Measurements from ENCODE around the gene BMAL1. TPM values are rescaled to one million over a fixed set of nuclear protein-coding genes. Genes with fewer than 3 reads are reported as not detected.

The BMAL1 gene
- total RNA-seq, 1 experiment from 2014 or later, result not detected

DNA sequence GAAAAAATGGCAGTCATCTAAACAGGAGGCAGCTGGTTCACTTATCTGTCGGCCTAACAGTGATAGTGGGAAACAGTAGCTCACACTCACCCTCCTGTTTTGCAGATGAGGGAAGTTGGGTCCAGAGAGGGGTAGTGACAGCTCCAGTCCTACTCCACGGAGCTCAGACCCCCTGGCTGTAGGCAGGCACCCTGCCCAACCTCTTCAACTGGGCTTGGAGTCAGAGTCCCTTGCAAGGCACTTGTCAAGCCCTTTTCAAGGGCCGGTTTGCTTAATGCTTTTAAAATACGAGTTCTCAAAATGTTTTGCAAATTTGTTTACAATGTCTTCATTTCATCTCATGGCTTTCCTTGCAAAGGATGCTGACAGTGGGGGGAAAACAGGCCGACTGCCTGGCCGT is 75.1 kb downstream of the BMAL1 start:
- Histone ChIP-seq H3K9me2 (replicated peaks; ENCODE audit: insufficient read depth, low read length) (no peaks in the 10 kb centered on the region), H3K36me3 (ENCODE audit: insufficient read depth, low read length) (no peaks in the 10 kb centered on the region), H3K79me2 (ENCODE audit: low read length) (no peaks in the 10 kb centered on the region), H3K9ac (ENCODE audit: low read length) (no peak overlapping the region), H3K27ac (ENCODE audit: low read length) (no peak overlapping the region), H3K4me3 (ENCODE audit: low read length) (no peak overlapping the region), H2AFZ (ENCODE audit: low read length) (no peak overlapping the region), H3K9me3 (ENCODE audit: low read length) (no peaks in the 10 kb centered on the region), H4K20me1 (ENCODE audit: insufficient read depth, low read depth, low read length) (no peaks in the 10 kb centered on the region), H3K4me2 (ENCODE audit: low read depth, low read length, poor library complexity, severe bottlenecking) (no peak overlapping the region), H3K4me1 (ENCODE audit: low read length) (no peaks in the 10 kb centered on the region), H3K27me3 (ENCODE audit: low read length) (no peaks in the 10 kb centered on the region)
- no peak for DNase-seq

DNA sequence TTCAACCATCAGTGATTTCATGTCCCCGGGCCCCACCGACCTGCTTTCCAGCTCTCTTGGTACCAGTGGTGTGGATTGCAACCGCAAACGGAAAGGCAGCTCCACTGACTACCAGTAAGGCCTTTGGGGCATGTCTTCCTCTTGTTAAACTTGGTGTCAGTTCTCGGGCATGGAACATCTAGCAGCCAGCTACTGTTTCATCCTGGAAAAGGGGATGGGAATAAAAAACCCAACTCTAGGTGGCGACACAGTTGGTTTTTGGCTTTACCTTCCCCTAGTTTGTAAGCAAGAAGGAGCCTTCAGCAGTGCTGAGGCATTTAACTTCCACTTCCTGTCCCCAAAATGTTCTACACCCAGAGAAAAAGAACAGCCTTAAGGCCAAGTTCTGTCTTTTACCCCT is 76.7 kb downstream of the BMAL1 start:
- DNase-seq, result peak; percentile 65
- Histone ChIP-seq H2AFZ (ENCODE audit: low read length) (no peak overlapping the region), H4K20me1 (ENCODE audit: insufficient read depth, low read depth, low read length) (no peaks in the 10 kb centered on the region), H3K9me3 (ENCODE audit: low read length) (no peaks in the 10 kb centered on the region), H3K4me3 (ENCODE audit: low read length) (no peak overlapping the region), H3K9ac (ENCODE audit: low read length) (no peak overlapping the region), H3K36me3 (ENCODE audit: insufficient read depth, low read length) (no peaks in the 10 kb centered on the region), H3K9me2 (replicated peaks; ENCODE audit: insufficient read depth, low read length) (no peaks in the 10 kb centered on the region), H3K79me2 (ENCODE audit: low read length) (no peaks in the 10 kb centered on the region), H3K27ac (ENCODE audit: low read length) (no peak overlapping the region), H3K4me1 (ENCODE audit: low read length) (no peaks in the 10 kb centered on the region), H3K27me3 (ENCODE audit: low read length) (no peaks in the 10 kb centered on the region), H3K4me2 (ENCODE audit: low read depth, low read length, poor library complexity, severe bottlenecking) (no peak overlapping the region)

DNA sequence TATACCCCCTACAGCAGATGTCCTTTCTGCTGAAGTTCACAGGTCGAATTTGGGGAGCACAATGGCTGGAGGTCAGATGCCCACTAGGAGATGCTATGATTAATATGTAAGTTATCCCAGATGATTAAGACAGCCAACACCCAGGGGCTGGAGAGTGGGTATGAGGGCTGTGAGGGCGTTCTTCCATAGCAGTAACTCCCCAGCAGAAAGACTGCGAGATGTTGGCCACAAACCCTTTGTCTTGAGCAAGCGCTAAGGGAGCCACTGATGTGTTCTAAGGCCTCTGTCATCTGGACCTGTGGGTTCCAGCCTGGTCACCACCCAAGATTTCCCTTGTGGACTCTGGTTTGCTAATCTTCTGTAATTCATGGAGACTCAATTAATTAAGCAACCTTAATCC is 77.6 kb downstream of the BMAL1 start:
- Histone ChIP-seq H2AFZ (ENCODE audit: low read length) (no peak overlapping the region), H3K9ac (ENCODE audit: low read length) (no peak overlapping the region), H3K9me3 (ENCODE audit: low read length) (no peaks in the 10 kb centered on the region), H3K79me2 (ENCODE audit: low read length) (no peaks in the 10 kb centered on the region), H3K9me2 (replicated peaks; ENCODE audit: insufficient read depth, low read length) (no peaks in the 10 kb centered on the region), H3K4me3 (ENCODE audit: low read length) (no peak overlapping the region), H4K20me1 (ENCODE audit: insufficient read depth, low read depth, low read length) (no peaks in the 10 kb centered on the region), H3K27ac (ENCODE audit: low read length) (no peak overlapping the region), H3K4me1 (ENCODE audit: low read length) (no peaks in the 10 kb centered on the region), H3K4me2 (ENCODE audit: low read depth, low read length, poor library complexity, severe bottlenecking) (no peak overlapping the region), H3K36me3 (ENCODE audit: insufficient read depth, low read length) (no peaks in the 10 kb centered on the region), H3K27me3 (ENCODE audit: low read length) (no peaks in the 10 kb centered on the region)
- DNase-seq, result no peak

DNA sequence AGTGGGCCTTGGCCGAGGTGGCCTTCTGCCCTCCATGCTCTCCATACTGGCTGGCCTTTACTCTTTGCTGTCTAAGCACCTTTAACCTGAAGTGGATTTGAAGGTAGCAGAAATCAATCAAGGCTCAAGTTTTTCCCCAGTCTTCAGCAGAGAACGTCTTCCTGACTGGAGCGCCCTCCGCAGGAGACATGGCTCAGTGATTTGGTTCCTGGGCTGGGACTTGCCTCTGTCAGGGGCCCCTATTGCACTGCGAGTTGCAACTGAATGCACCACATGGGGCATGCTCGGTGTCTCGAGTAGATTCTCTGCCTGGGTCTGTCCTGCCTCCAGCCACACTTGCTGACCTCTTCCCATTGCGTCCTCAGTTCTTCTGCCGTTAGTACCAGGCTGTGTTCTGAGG is 79.6 kb downstream of the BMAL1 start:
- H3K36me3 ChIP-seq (ENCODE audit: insufficient read depth, low read length), result no peaks in the 10 kb centered on the region
- no peak for DNase-seq
- H3K9me2 ChIP-seq (replicated peaks; ENCODE audit: insufficient read depth, low read length), result no peaks in the 10 kb centered on the region
- H3K4me3 ChIP-seq (ENCODE audit: low read length), result no peak overlapping the region
- no peaks in the 10 kb centered on the region for H3K9me3 ChIP-seq (ENCODE audit: low read length)
- no peaks in the 10 kb centered on the region for H4K20me1 ChIP-seq (ENCODE audit: insufficient read depth, low read depth, low read length)
- no peaks in the 10 kb centered on the region for H3K4me1 ChIP-seq (ENCODE audit: low read length)
- no peak overlapping the region for H3K27ac ChIP-seq (ENCODE audit: low read length)
- H3K27me3 ChIP-seq (ENCODE audit: low read length), result no peaks in the 10 kb centered on the region
- no peak overlapping the region for H2AFZ ChIP-seq (ENCODE audit: low read length)
- no peaks in the 10 kb centered on the region for H3K79me2 ChIP-seq (ENCODE audit: low read length)
- H3K4me2 ChIP-seq (ENCODE audit: low read depth, low read length, poor library complexity, severe bottlenecking), result no peak overlapping the region
- H3K9ac ChIP-seq (ENCODE audit: low read length), result no peak overlapping the region

DNA sequence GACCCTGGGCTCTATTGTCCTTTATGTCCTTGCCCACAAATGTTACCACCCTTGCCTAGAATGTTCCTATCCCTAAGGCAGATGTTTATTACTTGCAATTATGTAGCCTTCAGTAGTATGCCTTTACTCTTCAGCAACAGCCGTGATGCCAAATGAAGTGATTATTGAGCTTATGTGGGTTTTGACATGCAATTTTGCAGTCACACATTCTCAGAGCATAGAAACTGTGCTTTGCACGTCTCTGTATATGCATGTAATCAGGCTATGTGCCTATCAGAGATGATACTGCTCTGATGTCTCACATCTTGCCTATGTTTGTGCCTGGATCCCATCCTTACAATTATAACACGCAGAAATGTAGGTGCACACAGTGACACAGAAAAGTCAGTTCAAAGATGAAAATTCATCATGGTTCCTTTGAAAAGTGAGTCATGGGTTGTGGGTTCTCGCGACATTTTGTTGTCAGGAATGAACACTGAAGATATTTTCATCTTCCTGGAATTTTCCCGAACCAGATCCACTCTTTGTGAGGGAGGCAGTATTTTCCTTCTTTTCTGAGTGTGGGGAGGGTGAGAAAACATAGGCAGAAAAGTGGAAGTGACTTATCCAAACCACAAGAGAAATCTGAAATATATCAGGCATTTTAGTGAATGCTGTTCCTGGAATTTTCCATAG is 81.1 kb downstream of the BMAL1 start:
- H3K36me3 ChIP-seq (ENCODE audit: insufficient read depth, low read length), result no peaks in the 10 kb centered on the region
- no peak overlapping the region for H3K4me2 ChIP-seq (ENCODE audit: low read depth, low read length, poor library complexity, severe bottlenecking)

DNA sequence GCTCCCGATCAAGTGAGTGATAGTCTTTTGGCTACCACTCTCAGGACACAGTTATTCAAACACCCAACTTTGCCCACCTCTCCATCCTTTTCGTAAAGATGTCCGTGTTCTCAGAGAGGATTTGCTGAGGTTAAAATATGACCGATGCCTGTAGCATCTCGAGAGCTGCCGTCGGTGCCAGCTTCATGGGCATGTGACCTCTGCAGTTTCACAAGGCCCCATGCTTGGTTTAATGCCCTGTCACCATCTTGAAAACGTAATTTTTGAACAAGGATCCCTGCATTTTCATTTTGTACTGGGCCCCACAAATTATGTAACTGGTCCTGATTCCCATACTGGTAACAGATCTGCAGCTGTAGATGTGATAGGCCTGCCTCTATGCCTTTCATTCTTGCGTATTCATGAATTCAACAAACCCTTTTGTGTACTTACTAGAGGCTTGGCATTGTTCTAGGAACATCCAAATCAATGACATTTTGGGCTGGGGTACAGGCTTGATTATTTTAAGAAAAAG is 85.1 kb downstream of the BMAL1 start:
- no peaks in the 10 kb centered on the region for H4K20me1 ChIP-seq (ENCODE audit: insufficient read depth, low read depth, low read length)
- no peaks in the 10 kb centered on the region for H3K36me3 ChIP-seq (ENCODE audit: insufficient read depth, low read length)

More for the DNA sequence above, 81.1 kb downstream of the BMAL1 start:
- no peaks in the 10 kb centered on the region for H3K9me3 ChIP-seq (ENCODE audit: low read length)
- no peaks in the 10 kb centered on the region for H3K27me3 ChIP-seq (ENCODE audit: low read length)
- no peak overlapping the region for H3K9ac ChIP-seq (ENCODE audit: low read length)
- H3K9me2 ChIP-seq (replicated peaks; ENCODE audit: insufficient read depth, low read length), result no peaks in the 10 kb centered on the region
- no peak overlapping the region for H3K4me3 ChIP-seq (ENCODE audit: low read length)
- H4K20me1 ChIP-seq (ENCODE audit: insufficient read depth, low read depth, low read length), result no peaks in the 10 kb centered on the region
- H3K27ac ChIP-seq (ENCODE audit: low read length), result no peak overlapping the region
- H3K79me2 ChIP-seq (ENCODE audit: low read length), result no peaks in the 10 kb centered on the region
- no peak for DNase-seq
- H3K4me1 ChIP-seq (ENCODE audit: low read length), result no peaks in the 10 kb centered on the region
- H2AFZ ChIP-seq (ENCODE audit: low read length), result no peak overlapping the region

DNA sequence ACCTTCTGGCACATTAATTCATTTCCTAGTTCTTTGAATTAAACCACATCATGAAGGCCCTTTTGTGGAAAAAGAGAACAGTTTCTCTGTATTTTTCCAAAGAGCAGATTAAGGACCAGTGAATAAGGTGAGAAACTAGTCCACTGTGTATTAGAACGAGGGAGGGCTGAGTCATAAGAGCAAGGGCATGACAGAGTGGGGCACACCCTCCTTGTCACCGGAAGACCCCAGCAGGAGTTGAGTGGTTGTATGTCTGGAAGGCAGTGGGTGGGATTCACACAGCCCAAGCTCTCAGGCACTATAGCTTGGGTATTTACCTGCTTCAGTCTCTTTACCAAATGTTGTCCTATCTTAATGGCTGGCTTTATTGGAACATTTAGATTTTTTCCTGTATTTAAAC is 86.8 kb downstream of the BMAL1 start:
- Histone ChIP-seq H3K4me3 (ENCODE audit: low read length) (no peak overlapping the region), H3K9me2 (replicated peaks; ENCODE audit: insufficient read depth, low read length) (no peaks in the 10 kb centered on the region), H4K20me1 (ENCODE audit: insufficient read depth, low read depth, low read length) (no peaks in the 10 kb centered on the region), H3K4me1 (ENCODE audit: low read length) (peaks cover 9% of the 10 kb centered on the region), H3K36me3 (ENCODE audit: insufficient read depth, low read length) (no peaks in the 10 kb centered on the region), H3K27me3 (ENCODE audit: low read length) (no peaks in the 10 kb centered on the region), H3K27ac (ENCODE audit: low read length) (no peak overlapping the region), H3K9me3 (ENCODE audit: low read length) (no peaks in the 10 kb centered on the region), H3K79me2 (ENCODE audit: low read length) (no peaks in the 10 kb centered on the region), H3K4me2 (ENCODE audit: low read depth, low read length, poor library complexity, severe bottlenecking) (no peak overlapping the region), H2AFZ (ENCODE audit: low read length) (no peak overlapping the region), H3K9ac (ENCODE audit: low read length) (no peak overlapping the region)
- DNase-seq, result no peak

More for the DNA sequence above, 85.1 kb downstream of the BMAL1 start:
- Histone ChIP-seq H2AFZ (ENCODE audit: low read length) (no peak overlapping the region), H3K9me3 (ENCODE audit: low read length) (no peaks in the 10 kb centered on the region), H3K4me2 (ENCODE audit: low read depth, low read length, poor library complexity, severe bottlenecking) (no peak overlapping the region), H3K9ac (ENCODE audit: low read length) (no peak overlapping the region), H3K79me2 (ENCODE audit: low read length) (no peaks in the 10 kb centered on the region), H3K4me1 (ENCODE audit: low read length) (peaks cover 9% of the 10 kb centered on the region; the same call in 1 of the 2 replicates), H3K27ac (ENCODE audit: low read length) (no peak overlapping the region), H3K4me3 (ENCODE audit: low read length) (no peak overlapping the region), H3K27me3 (ENCODE audit: low read length) (no peaks in the 10 kb centered on the region), H3K9me2 (replicated peaks; ENCODE audit: insufficient read depth, low read length) (no peaks in the 10 kb centered on the region)
- no peak for DNase-seq

DNA sequence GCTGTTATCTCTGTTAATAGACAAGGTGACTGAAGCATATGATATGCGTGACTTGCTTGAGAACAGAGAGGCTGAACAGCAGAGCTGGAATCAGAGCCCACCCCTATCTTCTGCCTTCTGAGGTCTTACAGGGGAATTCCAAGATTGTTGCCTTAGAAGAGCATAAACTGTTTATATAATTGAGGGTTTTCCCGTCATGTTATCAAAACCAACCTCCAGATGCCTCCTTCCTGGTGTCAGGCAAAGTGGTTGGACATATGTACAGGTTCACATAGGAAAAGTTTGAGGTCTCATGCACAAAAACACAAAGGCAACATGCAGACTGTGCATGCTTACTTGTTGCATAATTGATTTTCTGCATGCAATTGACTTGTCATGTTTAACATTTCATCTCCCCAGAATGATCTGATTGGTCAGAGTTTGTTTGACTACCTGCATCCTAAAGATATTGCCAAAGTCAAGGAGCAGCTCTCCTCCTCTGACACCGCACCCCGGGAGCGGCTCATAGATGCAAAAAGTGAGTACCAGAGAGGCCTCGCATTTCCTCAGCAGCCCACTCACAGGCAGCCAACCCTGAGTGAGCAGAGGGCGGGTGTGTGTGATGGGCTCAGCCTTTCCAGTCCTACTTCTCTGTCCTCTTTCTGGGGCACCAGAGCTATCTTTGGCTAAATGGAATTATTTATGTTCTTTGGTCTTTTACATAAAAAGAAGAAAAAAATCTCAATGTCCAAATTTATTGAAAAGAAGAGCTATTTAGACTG is 88.9 kb downstream of the BMAL1 start:
- no peak overlapping the region for H3K4me3 ChIP-seq (ENCODE audit: low read length)
- no peaks in the 10 kb centered on the region for H3K27me3 ChIP-seq (ENCODE audit: low read length)
- H3K9me3 ChIP-seq (ENCODE audit: low read length), result no peaks in the 10 kb centered on the region
- H3K36me3 ChIP-seq (ENCODE audit: insufficient read depth, low read length), result no peaks in the 10 kb centered on the region
- no peaks in the 10 kb centered on the region for H3K79me2 ChIP-seq (ENCODE audit: low read length)
- H3K27ac ChIP-seq (ENCODE audit: low read length), result no peak overlapping the region
- H3K9ac ChIP-seq (ENCODE audit: low read length), result no peak overlapping the region
- no peak overlapping the region for H2AFZ ChIP-seq (ENCODE audit: low read length)
- no peak overlapping the region for H3K4me2 ChIP-seq (ENCODE audit: low read depth, low read length, poor library complexity, severe bottlenecking)
- DNase-seq, result no peak
- peaks cover 9% of the 10 kb centered on the region for H3K4me1 ChIP-seq (ENCODE audit: low read length)
- H4K20me1 ChIP-seq (ENCODE audit: insufficient read depth, low read depth, low read length), result no peaks in the 10 kb centered on the region
- H3K9me2 ChIP-seq (replicated peaks; ENCODE audit: insufficient read depth, low read length), result no peaks in the 10 kb centered on the region

Data from Karpas-422 (cell line).